IPS-15b (cell line): Measurements from ENCODE around the gene CFLAR.

ENCODE experiments used
- H3K27me3 ChIP-seq: one replicate; pipeline ENCODE4 v1.6.1; 2013; ENCODE audit warnings: low read length; ENCODE audit not compliant: control insufficient read depth, insufficient read depth
- H3K36me3 ChIP-seq: one replicate; pipeline ENCODE4 v1.6.1; 2013; ENCODE audit warnings: low read length; ENCODE audit not compliant: control insufficient read depth, insufficient read depth
- H3K4me1 ChIP-seq: one replicate; pipeline ENCODE4 v1.6.1; 2013; ENCODE audit warnings: mild to moderate bottlenecking, low read length; ENCODE audit not compliant: control insufficient read depth, insufficient read depth
- H3K4me3 ChIP-seq: one replicate; pipeline ENCODE4 v1.5.1; 2013; ENCODE audit warnings: low read depth, low read length
- H3K9ac ChIP-seq: one replicate; pipeline ENCODE4 v1.6.1; 2013; ENCODE audit warnings: low read depth, mild to moderate bottlenecking, low read length
- H3K9me3 ChIP-seq: one replicate; pipeline ENCODE4 v1.6.1; 2013; ENCODE audit warnings: mild to moderate bottlenecking, low read length; ENCODE audit not compliant: control insufficient read depth, insufficient read depth

The CFLAR gene

GRCh38 chr2:201122276-201122675 lies 6.3 kb downstream of the CFLAR start:
- H3K9me3 ChIP-seq, result no peaks in the 10 kb centered on the region
- no peak overlapping the region for H3K4me3 ChIP-seq
- peaks cover 21% of the 10 kb centered on the region for H3K4me1 ChIP-seq
- H3K36me3 ChIP-seq, result no peaks in the 10 kb centered on the region
- H3K27me3 ChIP-seq, result no peaks in the 10 kb centered on the region
- H3K9ac ChIP-seq, result no peak overlapping the region

GRCh38 chr2:201126308-201127151 lies 10.6 kb downstream of the CFLAR start:
- Histone ChIP-seq H3K9me3 (no peaks in the 10 kb centered on the region), H3K4me1 (peaks cover 29% of the 10 kb centered on the region), H3K4me3 (no peak overlapping the region), H3K36me3 (no peaks in the 10 kb centered on the region), H3K9ac (no peak overlapping the region), H3K27me3 (no peaks in the 10 kb centered on the region)

GRCh38 chr2:201127152-201127511 lies 11.2 kb downstream of the CFLAR start:
- no peaks in the 10 kb centered on the region for H3K9me3 ChIP-seq
- H3K4me3 ChIP-seq, result no peak overlapping the region
- peaks cover 29% of the 10 kb centered on the region for H3K4me1 ChIP-seq
- no peaks in the 10 kb centered on the region for H3K27me3 ChIP-seq
- no peaks in the 10 kb centered on the region for H3K36me3 ChIP-seq
- peak overlapping the region; percentile 28 for H3K9ac ChIP-seq

DNA sequence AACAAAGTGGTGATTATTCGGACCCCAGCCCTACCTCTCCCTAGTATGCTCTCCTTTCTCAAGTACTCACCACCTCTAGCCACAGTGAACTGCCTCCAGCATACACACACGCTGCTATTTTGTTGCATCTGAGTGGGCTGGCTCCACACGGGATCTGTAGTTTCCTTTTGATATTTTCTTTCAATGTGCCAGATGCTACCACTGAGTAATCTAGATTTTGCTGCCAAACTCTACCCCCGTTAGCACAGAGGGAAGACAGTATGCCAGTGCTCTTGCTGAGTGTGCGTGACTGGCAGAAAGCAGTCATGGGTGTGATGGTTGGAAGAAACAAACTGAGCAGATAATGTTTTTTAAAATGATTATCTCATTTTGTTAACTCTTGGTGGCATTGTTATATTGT lies 11.6 kb downstream of the CFLAR start:
- Histone ChIP-seq H3K4me1 (peaks cover 29% of the 10 kb centered on the region), H3K9ac (no peak overlapping the region), H3K9me3 (no peaks in the 10 kb centered on the region), H3K36me3 (no peaks in the 10 kb centered on the region), H3K27me3 (no peaks in the 10 kb centered on the region), H3K4me3 (no peak overlapping the region)

- H3K9me3 ChIP-seq, result no peaks in the 10 kb centered on the region
- no peaks in the 10 kb centered on the region for H3K27me3 ChIP-seq
- H3K9ac ChIP-seq, result no peak overlapping the region
- no peak overlapping the region for H3K4me3 ChIP-seq
- H3K4me1 ChIP-seq, result peaks cover 29% of the 10 kb centered on the region
- H3K36me3 ChIP-seq, result no peaks in the 10 kb centered on the region
These were observed 12.1 kb downstream of the CFLAR start for GRCh38 chr2:201128033-201128432.

- H3K9ac ChIP-seq, result no peak overlapping the region
- no peaks in the 10 kb centered on the region for H3K27me3 ChIP-seq
- H3K9me3 ChIP-seq, result no peaks in the 10 kb centered on the region
- H3K36me3 ChIP-seq, result no peaks in the 10 kb centered on the region
- H3K4me3 ChIP-seq, result no peak overlapping the region
- H3K4me1 ChIP-seq, result peaks cover 29% of the 10 kb centered on the region
These were observed 13.1 kb downstream of the CFLAR start for GRCh38 chr2:201128933-201129505.

DNA sequence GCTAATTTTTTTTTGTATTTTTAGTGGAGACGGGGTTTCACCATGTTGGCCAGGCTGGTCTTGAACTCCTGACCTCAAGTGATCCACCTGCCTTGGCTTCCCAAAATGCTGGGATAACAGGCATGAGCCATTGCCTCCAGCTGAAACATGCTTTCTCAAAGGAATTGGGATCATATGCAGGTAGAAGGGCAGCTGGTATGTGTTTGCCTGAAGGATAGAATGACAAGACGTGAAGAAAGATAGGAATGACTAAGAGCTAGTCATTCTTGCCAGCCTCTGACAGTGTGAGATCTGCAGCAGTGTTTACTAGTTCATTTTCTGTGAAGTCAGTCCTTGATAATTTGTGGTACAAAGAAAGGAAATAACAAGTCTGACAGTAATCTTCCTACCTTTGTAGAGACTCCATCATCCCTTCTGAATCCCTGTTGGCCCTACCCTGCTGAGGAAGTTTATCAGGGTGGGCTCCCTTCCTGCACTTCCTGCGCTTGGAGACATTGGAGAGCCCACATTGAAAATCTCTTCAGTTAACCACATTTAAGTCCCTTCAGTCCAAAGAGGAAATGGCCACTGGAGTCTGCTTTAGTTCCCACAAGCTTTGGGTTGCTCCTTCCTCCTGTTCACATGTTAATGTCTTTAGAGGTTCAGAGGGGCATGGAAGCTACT lies 14.7 kb downstream of the CFLAR start:
- Histone ChIP-seq H3K36me3 (no peaks in the 10 kb centered on the region), H3K4me1 (peaks cover 24% of the 10 kb centered on the region)

GRCh38 chr2:201132518-201132917 lies 16.6 kb downstream of the CFLAR start:
- H3K9ac ChIP-seq, result no peak overlapping the region
- H3K4me3 ChIP-seq, result no peak overlapping the region
- no peaks in the 10 kb centered on the region for H3K27me3 ChIP-seq
- H3K36me3 ChIP-seq, result peaks cover 3% of the 10 kb centered on the region
- peaks cover 14% of the 10 kb centered on the region for H3K4me1 ChIP-seq
- no peaks in the 10 kb centered on the region for H3K9me3 ChIP-seq

More for the DNA sequence above, 14.7 kb downstream of the CFLAR start:
- Histone ChIP-seq H3K27me3 (no peaks in the 10 kb centered on the region), H3K4me3 (no peak overlapping the region), H3K9ac (no peak overlapping the region), H3K9me3 (no peaks in the 10 kb centered on the region)

DNA sequence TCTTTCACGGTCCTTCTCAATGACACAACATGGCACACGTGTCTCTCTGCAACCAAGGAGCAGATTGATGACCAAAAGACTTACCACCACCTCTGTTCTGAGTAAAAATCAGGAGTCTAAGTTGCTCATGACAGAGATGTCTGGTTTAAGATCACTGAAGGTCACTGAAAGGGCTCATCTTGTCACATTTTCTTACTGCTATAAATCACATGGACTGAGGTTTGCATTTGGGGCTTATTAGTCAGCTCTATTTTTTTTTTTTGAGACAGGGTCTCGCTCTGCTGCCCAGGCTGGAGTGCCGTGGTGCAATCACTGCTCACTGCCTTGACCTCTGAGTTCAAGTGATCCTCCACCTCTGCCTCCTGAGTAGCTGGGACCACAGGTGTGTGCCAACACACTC lies 19.4 kb downstream of the CFLAR start:
- Histone ChIP-seq H3K4me3 (no peak overlapping the region), H3K9ac (no peak overlapping the region), H3K9me3 (no peaks in the 10 kb centered on the region), H3K4me1 (peaks cover 9% of the 10 kb centered on the region), H3K27me3 (no peaks in the 10 kb centered on the region), H3K36me3 (peaks cover 8% of the 10 kb centered on the region)

- H3K9me3 ChIP-seq, result no peaks in the 10 kb centered on the region
- H3K27me3 ChIP-seq, result no peaks in the 10 kb centered on the region
- H3K4me1 ChIP-seq, result peaks cover 4% of the 10 kb centered on the region
- H3K4me3 ChIP-seq, result no peak overlapping the region
- H3K9ac ChIP-seq, result no peak overlapping the region
- peaks cover 8% of the 10 kb centered on the region for H3K36me3 ChIP-seq
These were observed 20.9 kb downstream of the CFLAR start for GRCh38 chr2:201136889-201137321.

DNA sequence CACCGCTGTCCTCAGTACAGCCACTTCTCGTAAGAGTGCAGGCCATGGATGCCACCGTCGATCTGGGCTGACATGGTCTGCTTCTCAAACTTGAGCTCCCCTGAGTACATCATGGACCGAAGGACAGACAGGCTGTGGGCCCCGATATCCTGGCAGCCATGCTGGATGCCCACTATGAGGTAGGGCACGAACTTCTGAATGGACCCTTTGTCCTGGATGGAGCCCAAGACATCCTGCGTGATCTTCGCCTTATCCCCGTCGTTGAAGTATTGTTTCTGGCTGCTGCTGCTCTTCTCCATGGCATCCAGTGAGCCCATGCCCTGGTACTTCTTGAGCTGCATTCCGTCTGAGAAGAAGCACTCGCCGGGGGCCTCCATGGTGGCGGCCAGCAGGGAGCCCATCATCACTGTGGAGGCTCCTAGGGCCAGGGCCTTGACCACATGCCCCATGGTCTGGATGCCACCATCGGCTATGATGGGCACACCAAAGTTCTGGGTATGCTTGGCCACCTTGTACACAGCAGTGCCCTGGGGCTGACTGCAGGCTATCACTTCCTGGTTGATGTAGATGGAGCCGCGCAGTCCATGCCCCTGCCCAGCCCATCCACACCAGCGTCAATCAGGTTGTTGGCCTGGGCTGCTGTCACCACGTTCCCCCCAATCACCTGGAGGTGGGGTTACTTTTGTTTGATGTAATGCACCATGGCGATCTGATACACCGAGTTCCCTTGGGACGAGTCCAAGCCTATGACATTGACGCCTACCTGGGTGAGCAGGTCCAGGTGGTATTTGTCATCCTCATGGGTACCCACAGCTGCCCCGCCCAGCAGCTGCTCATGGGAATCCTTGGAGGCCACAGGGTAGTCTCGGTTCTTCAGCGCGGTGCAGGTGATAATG lies 21.8 kb downstream of the CFLAR start:
- Histone ChIP-seq H3K9ac (no peak overlapping the region), H3K4me3 (no peak overlapping the region), H3K27me3 (no peaks in the 10 kb centered on the region), H3K36me3 (peaks cover 8% of the 10 kb centered on the region), H3K9me3 (no peaks in the 10 kb centered on the region), H3K4me1 (peaks cover 4% of the 10 kb centered on the region)
